HFFc6 (cell line): Measurements from ENCODE around the gene GPC6. TPM values are rescaled to one million over a fixed set of nuclear protein-coding genes. Genes with fewer than 3 reads are reported as not detected.

Experiments used
- DNase-seq: peaks from one replicate; pipeline ENCODE4 v3.0.0-alpha.2; 2018
- H3K27ac Mint-ChIP-seq: 2 replicates; pipeline ENCODE4 v1.8.0; 2020; ENCODE audit warnings: mild to moderate bottlenecking, mixed read lengths
- H3K27me3 Mint-ChIP-seq: 2 replicates; pipeline ENCODE4 v1.8.0; 2021; ENCODE audit warnings: mild to moderate bottlenecking, moderate library complexity, mixed read lengths; ENCODE audit not compliant: insufficient read depth
- H3K36me3 Mint-ChIP-seq: 2 replicates; pipeline ENCODE4 v1.8.0; 2021; ENCODE audit warnings: low read depth, mixed read lengths
- H3K4me1 Mint-ChIP-seq: 2 replicates; pipeline ENCODE4 v1.8.0; 2020; ENCODE audit warnings: low read depth, mixed read lengths
- H3K4me3 Mint-ChIP-seq: 2 replicates; pipeline ENCODE4 v1.8.0; 2020; ENCODE audit warnings: mild to moderate bottlenecking, moderate library complexity, mixed read lengths
- H3K9me3 Mint-ChIP-seq: 2 replicates; pipeline ENCODE4 v1.8.0; 2020; ENCODE audit warnings: mild to moderate bottlenecking, mixed read lengths
- total RNA-seq, 6 experiments: library from RNA; stranded (reverse); fragmentation: NEBNext Ultra II Directional; extraction: Animal tissue kit (Norgen Biotek cat#: 25700); gene quantifications; 2 replicates in 1 of 6; 3 replicates in 5 of 6; pipeline ENCODE4 v1.2.3, GENCODE V29; 2021
- TF ChIP-seq, protein P1 (sequence below): fragments of 200-600 bp; sonication (generic); IDR thresholded peaks from 2 replicates; pipeline ENCODE4 v1.5.0; 2021; ENCODE audit warnings: antibody characterized with exemption, mild to moderate bottlenecking

GPC6 gene
- total RNA-seq, 6 experiments from 2014 or later, result 3.0 to 5.3 (median 4.4) TPM

DNA sequence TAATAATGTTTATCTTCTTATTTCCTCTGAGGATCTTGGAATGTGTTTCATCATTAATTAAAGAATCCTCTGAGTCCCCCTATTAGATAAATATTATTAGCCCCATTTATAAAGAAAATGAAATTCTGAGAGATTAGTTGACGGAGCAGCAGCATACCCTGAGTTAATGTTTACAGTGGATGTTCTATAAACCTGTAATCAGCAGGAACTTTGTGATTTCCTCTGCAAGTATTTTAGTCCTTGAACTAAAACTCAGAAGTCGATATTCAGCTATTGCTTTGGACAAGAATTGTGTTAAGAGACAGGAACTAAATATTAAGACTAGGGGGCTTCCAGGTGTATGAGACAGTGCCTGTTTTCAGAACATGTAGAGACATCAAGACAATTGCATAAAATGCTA lies 1009.5 kb downstream of the GPC6 start:
- Mint-ChIP-seq H3K27ac (no peak overlapping the region; the same call in 1 of the 2 replicates), H3K36me3 (peaks cover 11% of the 10 kb centered on the region), H3K27me3 (no peaks in the 10 kb centered on the region; the same call in 1 of the 2 replicates)

DNA sequence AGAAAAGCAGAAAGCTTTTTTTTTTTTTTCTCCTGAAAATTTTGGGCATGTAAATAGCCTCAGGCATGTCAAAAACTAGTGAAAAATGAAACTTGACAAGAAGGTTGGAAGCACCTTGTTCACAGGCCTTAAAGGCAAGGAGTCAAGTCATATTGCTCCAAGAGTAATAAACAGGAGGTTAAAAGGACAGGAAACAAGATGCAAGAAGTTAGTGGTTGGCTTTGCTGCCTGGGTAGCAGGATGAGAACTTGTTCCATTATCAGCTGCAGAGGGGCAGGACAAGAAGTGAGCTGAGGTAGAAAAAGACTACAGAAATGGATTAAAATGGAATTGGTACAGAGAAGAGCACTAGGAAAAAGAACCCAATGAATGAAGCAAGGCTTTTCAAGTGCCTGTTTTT lies 1010.3 kb downstream of the GPC6 start:
- peaks cover 68% of the 10 kb centered on the region for H3K4me1 Mint-ChIP-seq
- DNase-seq, result no peak
- no peaks in the 10 kb centered on the region; the same call in 1 of the 2 replicates for H3K27me3 Mint-ChIP-seq
- H3K36me3 Mint-ChIP-seq, result peaks cover 11% of the 10 kb centered on the region
- no peak overlapping the region for H3K4me3 Mint-ChIP-seq
- TF ChIP-seq, protein P1, sequence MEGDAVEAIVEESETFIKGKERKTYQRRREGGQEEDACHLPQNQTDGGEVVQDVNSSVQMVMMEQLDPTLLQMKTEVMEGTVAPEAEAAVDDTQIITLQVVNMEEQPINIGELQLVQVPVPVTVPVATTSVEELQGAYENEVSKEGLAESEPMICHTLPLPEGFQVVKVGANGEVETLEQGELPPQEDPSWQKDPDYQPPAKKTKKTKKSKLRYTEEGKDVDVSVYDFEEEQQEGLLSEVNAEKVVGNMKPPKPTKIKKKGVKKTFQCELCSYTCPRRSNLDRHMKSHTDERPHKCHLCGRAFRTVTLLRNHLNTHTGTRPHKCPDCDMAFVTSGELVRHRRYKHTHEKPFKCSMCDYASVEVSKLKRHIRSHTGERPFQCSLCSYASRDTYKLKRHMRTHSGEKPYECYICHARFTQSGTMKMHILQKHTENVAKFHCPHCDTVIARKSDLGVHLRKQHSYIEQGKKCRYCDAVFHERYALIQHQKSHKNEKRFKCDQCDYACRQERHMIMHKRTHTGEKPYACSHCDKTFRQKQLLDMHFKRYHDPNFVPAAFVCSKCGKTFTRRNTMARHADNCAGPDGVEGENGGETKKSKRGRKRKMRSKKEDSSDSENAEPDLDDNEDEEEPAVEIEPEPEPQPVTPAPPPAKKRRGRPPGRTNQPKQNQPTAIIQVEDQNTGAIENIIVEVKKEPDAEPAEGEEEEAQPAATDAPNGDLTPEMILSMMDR, result no peak
- H3K27ac Mint-ChIP-seq, result no peak overlapping the region
- H3K9me3 Mint-ChIP-seq, result no peaks in the 10 kb centered on the region

More for the DNA sequence above, 1009.5 kb downstream of the GPC6 start:
- no peak for DNase-seq
- TF ChIP-seq, protein P1, result no peak
- H3K4me1 Mint-ChIP-seq, result peaks cover 68% of the 10 kb centered on the region
- peak overlapping the region; percentile 10; the same call in 1 of the 2 replicates for H3K4me3 Mint-ChIP-seq
- H3K9me3 Mint-ChIP-seq, result no peaks in the 10 kb centered on the region

DNA sequence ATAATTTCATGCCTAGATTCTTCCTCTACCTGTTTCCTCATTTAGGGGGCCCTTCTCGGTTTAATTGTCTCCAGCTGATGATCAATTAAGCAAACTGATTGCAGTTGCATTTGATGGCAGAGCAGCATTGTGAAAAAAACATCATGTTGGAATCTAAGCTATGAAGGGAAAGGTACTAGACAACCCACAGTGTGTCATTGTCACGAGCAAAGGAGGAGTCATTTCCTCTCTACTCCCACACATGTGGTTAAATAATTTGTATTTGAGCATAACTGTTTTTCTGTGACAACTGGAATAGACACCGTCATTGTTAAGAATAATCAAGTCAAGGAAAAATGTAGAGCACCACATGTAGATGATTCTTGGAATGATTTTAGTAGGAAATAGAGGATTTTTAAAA lies 1012.5 kb downstream of the GPC6 start:
- H3K9me3 Mint-ChIP-seq, result no peaks in the 10 kb centered on the region
- peaks cover 59% of the 10 kb centered on the region for H3K4me1 Mint-ChIP-seq
- TF ChIP-seq, protein P1, result no peak
- no peaks in the 10 kb centered on the region; the same call in 1 of the 2 replicates for H3K27me3 Mint-ChIP-seq
- H3K27ac Mint-ChIP-seq, result peak overlapping the region; percentile 30; the same call in 1 of the 2 replicates
- H3K4me3 Mint-ChIP-seq, result peak overlapping the region; percentile 20; the same call in 1 of the 2 replicates
- DNase-seq, result peak; percentile 50
- H3K36me3 Mint-ChIP-seq, result peaks cover 11% of the 10 kb centered on the region

DNA sequence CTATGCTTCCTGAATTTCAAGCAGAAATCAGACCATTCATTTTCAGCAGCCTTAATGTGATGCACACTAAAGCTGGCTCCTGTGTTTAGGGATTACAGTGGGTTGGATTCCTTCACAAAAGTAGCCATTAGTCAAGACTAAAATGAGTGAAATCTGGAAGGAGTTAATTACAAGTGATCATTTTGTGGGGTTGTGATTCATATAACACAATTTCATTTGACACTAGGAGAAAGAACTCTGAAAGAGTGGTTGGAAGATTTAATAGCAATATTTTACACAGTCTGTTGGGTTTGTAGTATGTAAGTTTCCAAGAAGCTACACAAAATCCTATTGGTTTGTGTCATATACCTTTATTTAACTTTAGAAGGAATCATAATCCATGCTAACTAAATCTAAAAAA lies 1015.9 kb downstream of the GPC6 start:
- Mint-ChIP-seq H3K27me3 (no peaks in the 10 kb centered on the region; the same call in 1 of the 2 replicates), H3K27ac (no peak overlapping the region), H3K4me3 (no peak overlapping the region), H3K4me1 (peaks cover 34% of the 10 kb centered on the region), H3K9me3 (peaks cover 14% of the 10 kb centered on the region), H3K36me3 (peaks cover 21% of the 10 kb centered on the region)
- TF ChIP-seq, protein P1, result no peak
- no peak for DNase-seq

DNA sequence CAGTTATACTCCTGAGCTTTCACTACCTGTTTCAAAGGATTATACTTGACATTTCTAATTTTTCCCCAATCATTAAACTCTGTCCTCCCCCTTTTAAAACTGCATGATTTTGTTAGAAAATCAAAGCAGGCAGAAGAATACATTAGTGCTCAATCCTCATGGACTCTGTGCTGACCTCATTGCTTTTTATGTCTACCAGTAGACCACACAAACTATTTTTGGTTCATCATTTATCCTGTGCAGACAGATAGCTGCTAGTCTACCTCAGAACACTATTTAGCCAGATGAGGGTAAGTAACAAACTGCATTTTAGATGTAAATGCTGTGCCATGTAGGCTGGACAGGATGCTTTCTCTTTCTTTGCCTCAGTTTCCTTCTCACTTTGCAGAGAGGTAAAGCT lies 1016.9 kb downstream of the GPC6 start:
- no peak overlapping the region for H3K27ac Mint-ChIP-seq
- H3K27me3 Mint-ChIP-seq, result no peaks in the 10 kb centered on the region
- H3K9me3 Mint-ChIP-seq, result peaks cover 14% of the 10 kb centered on the region
- peaks cover 24% of the 10 kb centered on the region for H3K4me1 Mint-ChIP-seq
- no peak overlapping the region for H3K4me3 Mint-ChIP-seq
- no peak for DNase-seq
- H3K36me3 Mint-ChIP-seq, result peaks cover 16% of the 10 kb centered on the region
- TF ChIP-seq, protein P1, result no peak

DNA sequence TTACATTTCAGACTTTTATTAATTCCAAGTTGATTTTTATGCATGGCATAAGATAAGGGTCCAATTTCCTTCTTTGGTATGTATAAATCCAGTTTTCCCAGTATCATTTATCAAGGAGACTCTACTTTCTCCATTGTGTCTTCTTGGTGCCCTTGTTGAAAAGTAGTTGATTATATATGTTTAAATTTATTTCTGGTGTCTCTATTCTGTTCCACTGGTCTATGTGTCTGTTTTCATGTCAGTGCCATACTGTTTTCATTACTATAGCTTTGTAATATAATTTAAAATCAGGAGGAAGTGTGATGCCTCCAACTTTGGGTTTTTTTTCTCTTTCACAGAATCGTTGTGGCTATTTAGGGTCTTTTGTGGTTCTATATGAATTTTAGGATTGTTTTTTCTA lies 1019.9 kb downstream of the GPC6 start:
- peaks cover 20% of the 10 kb centered on the region for H3K4me1 Mint-ChIP-seq
- H3K27me3 Mint-ChIP-seq, result no peaks in the 10 kb centered on the region; the same call in 1 of the 2 replicates
- DNase-seq, result no peak
- peaks cover 16% of the 10 kb centered on the region for H3K36me3 Mint-ChIP-seq
- TF ChIP-seq, protein P1, result no peak
- peaks cover 14% of the 10 kb centered on the region for H3K9me3 Mint-ChIP-seq
- H3K4me3 Mint-ChIP-seq, result no peak overlapping the region
- no peak overlapping the region for H3K27ac Mint-ChIP-seq
